Hematopoietic multipotent progenitor cell treated with erythropoietin and hydrocortisone succinate and interleukin-3 and kit ligand, for 4 days (in vitro differentiated cells): ENCODE results near the gene SLC10A7.

Experiments
- DNase-seq: peaks from one replicate; pipeline ENCODE4 v3.0.0-alpha.2; 2015

Gene SLC10A7, protein sequence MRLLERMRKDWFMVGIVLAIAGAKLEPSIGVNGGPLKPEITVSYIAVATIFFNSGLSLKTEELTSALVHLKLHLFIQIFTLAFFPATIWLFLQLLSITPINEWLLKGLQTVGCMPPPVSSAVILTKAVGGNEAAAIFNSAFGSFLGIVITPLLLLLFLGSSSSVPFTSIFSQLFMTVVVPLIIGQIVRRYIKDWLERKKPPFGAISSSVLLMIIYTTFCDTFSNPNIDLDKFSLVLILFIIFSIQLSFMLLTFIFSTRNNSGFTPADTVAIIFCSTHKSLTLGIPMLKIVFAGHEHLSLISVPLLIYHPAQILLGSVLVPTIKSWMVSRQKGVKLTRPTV

DNA sequence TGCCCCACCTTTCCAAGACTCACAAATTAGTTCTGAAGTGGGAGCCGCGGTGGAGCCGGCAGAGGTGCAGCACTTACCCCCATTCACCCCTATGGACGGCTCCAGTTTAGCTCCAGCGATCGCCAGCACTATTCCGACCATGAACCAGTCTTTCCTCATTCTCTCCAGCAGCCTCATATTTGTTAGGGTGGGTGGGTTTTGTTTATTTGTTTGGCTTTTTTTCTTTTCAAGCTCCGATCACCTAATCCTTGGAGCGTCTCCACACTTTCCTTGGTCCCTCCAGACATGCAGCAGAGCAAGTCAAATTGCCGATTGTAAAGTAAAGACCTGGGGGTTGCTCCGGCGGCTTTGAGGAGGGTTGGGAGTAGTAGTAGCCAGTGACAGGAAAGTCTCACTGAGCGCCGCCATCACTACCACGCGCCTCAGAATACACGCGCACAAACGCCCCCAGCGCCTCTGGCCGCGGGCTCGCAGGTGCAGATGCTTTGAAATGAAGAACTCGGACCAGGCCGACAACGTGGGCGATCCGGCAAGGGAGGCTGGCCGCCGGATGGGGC is at the start of gene SLC10A7:
SLC10A7 (minus strand) TSS at position 400 of the 557 bp plus-strand sequence; CDS start at position 177, 223 bp downstream.
- DNase-seq = peak; percentile 92

DNA sequence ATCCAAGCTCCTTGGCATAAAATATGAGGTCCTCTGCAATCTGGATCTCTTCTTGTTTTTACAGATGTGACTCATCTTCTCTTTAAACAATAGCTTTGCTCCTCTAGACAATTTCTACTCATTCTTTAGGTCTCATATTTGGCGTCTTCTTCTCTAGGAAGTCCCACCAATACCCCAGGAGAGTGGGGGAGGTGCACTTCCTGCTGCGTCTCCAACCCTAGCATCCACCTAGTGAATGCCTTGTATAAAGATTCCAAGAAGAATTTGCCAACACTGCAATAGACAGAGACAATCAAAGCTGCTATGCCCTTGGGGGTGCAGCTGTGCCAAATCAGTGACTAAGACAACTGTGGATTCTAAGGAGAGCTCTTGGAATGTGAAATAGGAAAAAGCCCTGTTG is 45.7 kb upstream of the SLC10A7 start:
- no peak for DNase-seq

DNA sequence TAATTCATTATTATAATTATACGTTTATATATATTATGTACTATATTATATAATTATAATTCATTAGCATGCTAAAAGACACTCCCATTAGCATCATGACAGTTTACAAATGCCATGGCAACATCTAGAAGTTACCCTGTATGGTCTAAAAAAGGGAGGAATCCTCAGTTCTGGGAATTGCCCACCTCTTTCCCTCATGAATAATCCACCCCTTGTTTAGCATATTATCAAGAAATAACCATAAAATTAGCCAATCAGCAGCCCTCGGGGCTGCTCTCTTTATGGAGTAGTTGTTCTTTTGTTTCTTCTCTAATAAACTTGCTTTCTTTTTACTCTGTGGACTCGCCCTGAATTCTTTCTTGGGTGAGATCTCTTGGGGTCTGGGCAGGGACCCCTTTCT is 42.8 kb upstream of the SLC10A7 start:
- DNase-seq = no peak

DNA sequence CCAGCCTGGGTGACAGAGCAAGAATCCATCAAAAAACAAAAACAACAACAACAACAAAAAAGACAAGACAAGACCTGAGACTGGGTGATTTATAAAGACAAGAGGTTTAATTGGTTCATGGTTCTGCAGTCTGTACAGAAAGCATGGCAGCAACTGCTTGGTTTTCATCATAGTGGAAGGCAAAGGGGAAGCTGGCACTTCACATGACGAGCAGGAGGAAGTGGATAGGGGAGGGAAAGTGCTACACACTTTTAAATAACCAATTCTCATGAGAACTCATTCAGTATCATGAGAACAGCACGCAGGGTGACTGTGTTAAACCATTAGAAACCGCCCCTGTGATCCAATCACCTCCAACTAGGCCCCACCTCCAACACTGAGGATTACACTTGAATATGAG is 28.4 kb upstream of the SLC10A7 start:
- DNase-seq = peak; percentile 16

DNA sequence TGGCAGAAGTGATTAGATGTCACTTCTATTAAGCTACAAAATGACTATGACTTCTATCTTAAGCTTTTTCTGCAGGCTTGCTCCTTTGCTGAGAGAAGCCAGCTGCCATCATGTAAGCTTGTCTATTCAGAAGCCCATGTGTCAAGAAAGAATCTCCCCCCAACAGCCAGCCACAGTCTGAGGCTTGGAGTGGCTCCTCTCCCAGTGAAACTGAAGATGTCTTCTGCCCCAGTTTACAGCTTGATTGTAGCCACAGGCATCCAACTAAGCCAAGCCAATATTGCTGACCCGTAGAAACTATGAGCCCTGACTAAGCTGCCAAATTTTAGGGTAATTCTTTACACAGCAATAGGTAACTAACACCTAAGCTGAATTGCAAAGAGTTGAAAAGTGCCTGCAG is 26.7 kb upstream of the SLC10A7 start:
- DNase-seq = no peak

DNA sequence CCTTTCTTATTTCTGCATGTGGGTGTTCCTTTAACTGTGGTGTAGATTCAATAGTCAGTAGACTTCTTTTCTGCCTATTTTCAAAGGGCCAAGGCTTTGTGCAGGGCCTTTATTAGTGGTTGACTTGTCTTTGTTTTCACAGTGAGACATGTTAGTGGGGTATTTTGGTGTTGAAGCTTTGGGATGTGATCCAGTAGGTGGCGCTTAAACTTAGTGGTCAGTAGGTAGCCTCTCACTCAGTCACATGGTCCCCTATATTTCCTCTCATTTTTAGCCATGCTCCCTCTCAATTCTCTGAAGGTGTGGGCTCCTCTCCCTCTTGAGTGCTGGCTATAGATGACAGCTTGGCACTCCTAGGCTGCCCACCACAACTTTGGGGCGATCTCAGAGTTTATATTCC is 23.4 kb upstream of the SLC10A7 start:
- peak; percentile 33 for DNase-seq

DNA sequence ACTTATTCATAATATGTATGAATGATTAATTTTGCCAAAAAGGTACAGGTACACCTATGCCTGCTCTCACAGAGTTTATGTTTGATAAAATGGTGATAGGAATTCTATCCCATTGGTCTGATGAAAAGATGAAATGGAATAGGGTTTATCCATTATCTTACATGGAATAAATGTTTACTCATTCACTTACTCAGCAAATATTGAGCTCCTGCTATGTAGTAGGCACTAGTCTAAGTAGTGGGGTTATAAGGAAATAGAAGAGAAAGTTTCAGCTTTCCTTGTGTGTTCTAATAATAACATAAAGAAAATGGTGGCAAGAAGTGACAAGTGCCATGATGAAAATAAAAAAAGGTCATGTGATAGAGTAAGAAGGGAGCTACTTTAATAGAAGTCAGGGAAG is 12.4 kb upstream of the SLC10A7 start:
- DNase-seq = no peak

DNA sequence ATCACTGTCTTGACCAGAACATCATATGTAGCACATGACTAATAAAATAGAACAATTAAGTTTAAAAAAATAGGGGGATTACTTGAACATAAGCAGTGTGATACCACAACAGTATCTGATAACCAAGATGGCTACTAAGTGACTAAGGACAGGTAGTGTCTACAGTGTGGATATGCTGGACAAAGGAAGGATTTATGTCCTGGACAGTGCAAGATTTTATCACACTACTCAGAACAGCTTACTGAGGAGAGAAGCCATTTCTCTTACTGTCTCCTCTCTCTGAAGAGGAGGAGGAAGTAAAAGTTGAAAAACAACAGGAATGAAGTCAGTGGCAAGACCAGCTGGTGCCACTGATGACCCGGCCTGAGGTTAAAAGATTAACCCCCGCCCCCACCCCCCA is 4.0 kb upstream of the SLC10A7 start:
- peak; percentile 28 for DNase-seq

DNA sequence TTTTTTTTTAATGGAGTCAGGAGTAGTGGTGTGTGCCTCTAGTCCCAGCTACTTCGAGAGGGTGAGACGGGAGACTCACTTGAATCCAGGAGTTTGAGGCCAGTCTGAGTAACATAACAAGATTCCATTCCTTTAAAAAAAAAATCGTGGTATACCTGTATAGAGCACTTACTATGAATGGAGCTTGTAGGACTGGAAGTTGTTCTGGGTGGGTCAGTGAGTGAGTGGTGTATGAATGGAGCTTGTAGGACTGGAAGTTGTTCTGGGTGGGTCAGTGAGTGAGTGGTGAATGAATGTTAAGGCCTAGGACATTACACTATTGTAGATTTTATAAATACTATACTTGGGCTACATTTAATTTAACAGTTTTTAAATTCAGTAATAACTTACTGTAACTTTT is 2.9 kb upstream of the SLC10A7 start:
- DNase-seq = no peak

DNA sequence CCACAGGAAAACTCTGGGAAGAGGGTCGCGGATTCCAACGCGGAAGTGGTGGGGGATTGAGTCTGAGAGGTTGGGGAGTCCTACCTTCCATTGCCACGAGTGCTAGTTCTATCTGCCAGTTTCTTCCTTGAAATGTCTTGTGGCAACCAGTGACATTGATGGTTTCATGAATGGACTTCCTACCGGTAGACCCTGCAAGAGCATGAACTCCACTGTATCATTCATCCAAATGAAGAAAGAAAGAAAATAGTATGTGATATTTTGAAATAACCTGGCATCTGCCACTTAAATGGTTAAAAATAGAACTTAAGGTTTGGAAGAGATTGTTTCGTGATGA is 1.1 kb upstream of the SLC10A7 start:
- DNase-seq = peak; percentile 67

DNA sequence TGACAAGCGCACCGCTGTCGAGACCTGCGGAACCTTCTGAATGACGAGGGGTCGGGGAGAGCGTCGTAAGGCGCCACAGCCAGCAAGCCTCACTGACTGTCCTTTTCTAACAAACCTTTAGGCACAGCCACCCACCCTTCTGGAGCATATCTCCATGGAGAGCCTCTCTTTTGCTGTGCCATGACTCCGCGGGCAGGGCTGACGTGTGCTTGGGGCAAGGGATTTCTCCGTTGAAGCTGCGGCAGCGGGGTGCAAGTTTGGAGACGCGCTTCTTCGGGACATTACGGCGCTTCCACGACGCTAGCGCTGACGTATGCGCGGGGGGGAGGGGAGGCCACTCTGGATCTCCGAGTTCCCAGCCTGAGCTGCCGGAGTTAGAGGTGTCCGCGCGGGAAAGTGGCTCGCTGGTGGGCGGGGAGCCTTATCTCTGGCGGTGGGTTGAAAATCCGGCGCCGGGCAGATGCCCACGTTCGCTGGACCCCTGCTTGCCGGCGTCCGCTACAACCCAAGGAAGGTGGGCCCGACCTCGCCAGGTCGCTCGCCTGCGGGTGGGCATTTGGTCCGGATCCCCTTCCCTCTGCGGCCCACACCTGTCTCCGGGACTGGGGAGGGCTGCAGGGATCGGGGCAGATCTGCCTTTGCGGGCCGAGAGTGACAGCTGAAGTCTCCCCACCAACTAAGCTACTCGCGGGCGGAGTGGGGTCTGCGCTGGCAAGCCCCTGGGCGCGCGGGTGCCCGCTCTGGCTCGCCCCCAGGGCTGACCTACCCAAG is 543 bp upstream of the SLC10A7 start:
- DNase-seq = peak; percentile 95

DNA sequence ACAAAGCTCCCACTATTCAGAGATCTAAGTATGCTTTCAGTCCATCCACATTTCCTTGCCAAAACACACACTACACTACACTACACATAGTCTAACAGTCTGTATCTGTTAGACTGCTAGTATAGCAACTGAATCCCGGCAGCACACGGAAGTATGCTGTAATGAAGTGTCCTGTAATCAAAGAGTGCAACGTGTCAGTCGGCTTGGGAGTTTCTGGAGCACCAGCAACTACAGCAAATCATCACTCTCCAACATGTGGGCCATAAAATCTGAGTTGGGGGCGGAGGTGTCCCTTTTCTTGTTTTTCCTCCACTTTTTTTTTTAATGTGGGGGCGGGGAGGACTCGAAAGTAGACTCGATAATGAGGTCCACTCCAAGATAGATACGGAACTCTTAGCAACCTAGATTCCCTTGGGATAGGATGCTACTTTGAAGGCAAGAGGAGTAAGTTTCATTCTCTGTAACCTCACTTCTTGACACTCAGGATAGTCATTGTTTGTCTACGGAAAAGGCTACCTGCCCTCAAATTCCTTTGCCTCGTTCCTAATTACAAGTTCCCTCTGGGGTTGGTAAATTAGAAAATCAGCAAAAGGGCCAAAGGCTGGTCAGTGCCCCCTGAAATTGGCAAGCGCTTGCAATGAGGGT is 722 bp downstream of the SLC10A7 start:
- peak; percentile 81 for DNase-seq

DNA sequence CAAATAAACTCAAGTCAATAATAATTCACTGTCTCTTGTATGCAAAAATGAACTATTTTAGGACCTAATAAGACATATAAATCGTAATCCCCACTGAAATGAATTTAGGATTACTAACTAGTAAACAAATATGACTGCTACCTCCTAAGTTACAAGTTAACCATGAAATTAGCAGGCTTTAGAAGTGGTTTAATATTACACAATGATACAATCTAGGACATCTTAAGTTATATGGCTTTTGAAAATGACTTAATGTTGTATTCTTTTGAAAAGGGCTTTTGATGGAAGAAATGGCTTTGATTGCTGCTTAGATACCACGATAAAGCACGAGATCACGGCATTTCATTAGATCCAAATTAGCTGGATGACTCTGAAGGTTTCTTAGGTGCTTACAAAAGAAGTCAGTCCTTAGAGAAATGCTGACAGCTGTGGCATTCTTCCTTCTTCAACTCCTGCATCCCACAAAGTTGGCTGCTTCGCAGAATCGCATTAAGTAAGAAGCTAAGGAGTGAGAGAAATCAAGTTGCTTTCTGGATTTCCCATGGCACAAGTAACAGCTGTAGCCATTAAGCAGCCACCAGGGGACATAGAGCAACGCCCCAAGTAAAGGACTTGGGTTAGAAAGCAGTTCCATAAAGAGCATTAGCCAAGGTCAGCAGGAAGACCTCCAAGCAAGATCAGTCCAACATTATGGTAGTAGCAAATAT is 6.9 kb downstream of the SLC10A7 start:
- no peak for DNase-seq

DNA sequence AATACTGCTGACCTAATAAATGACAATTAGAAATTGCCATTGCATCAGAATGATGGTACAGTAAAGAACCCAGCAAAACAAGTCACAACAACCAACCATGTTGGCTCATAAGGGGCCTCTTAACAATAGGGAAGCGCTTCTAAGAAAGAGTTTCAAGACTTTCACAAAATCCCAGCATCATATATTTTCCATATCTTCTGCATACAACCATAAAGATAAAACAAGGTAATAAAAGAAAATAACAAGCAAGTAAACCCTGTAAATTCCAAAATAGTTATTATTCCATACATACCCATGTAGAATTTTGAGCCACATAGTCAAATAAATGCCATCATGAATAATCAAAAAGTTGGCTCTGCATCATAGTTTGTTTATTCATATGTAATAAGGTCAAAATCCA is 8.2 kb downstream of the SLC10A7 start:
- DNase-seq = no peak

DNA sequence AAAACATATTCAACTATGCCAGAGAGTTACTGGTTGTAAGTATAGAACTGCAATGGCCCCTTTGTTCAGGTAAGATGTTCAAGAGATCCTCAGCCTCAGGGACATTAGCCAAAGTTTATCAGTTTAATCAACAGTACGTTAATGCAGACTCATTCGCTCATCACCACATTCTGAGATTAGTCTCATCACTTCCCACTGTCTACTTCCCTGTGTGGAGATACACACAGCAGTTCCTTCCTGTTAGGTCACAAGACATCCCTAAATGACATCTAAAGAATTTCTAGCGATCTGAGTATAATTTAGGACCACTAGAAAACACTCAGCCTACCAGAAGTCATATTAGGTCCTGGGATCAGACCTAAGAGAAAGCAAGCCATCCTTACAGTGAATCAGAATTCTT is 10.4 kb downstream of the SLC10A7 start:
- peak; percentile 78 for DNase-seq

DNA sequence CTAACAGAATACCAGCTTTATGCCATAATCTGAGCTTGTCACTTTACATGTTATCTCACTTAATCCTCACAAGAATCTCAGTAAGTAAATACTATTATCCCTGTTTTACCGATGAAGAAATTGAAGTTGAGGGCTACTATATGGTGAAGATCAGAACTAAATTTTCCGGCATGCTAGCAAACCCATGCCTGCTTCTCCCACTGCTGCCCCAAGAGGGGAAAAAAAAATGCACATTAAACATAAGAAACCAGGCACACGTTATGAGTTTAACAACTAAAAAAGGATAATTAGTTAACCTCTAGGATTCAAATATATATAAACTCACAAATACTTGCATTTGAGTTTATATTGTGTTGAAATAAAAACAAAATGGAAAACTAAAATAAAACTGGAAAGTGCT is 10.8 kb downstream of the SLC10A7 start:
- DNase-seq = peak; percentile 37

DNA sequence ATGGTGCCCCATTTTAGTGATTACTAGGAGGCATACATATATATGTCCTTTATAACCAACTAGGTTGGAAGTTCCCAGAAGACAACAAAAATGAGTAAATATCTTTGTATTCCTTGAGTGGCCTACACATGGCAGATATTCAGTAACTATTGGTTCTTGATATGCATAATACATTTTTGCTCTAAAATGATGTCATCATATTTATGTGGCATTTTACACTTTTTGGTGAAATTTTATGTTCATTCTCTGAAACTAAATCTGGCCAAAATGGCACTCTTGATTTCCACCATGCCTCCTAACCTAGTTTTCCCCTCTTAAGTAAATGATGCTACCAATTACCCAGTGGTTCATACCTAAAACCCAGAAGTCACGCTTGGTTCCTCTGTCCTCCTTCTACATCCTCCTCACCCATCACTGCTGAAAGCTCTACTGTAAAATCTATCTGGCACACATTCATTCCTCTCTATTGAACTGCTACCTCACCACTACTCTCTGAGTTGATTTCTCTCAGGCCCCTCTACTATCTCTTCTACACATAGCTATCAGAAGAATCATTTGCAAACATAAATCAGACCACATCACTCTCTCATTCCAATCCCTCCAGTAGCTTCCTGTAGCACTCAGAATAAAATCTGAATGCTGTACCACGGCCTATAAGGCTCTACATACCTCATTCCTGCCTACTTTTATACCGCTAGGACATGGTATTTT is 13.4 kb downstream of the SLC10A7 start:
- no peak for DNase-seq

DNA sequence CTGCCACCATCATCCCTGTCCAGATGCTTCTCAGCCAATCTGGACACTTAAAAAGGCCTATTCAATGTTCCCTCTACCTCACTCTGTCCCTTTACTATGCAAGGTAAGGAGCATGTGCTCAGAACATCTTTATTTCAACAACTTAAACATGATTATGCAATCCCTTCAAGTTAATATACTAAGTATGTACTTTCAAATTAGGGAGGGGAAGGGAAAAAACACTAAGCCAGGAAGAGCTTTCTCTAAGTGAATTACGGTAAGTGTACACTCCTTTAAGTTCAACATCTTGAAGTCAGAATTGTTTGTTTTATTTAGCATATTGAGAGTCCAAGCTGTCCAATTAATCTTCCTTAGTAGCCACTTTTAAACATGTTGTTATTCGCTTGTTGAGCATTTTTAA is 14.1 kb downstream of the SLC10A7 start:
- DNase-seq = no peak

DNA sequence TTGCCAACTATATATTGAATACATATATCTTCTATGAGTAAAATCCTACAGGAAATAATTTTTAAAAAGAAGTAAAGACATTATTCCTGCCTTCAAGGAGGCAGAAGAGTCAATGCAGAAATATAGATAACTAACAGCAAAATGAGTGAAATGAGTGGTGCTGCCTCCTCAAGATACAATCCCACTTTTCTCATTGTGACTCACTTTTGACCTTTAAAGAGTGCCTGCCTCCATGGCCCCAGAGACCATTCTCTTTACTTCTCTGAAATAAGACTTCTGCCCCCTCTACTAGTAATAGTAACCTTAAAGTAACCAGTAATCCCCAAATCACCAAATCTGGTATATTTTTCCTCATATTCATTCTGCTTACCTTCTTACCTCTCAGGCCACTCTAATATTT is 15.5 kb downstream of the SLC10A7 start:
- DNase-seq = no peak

DNA sequence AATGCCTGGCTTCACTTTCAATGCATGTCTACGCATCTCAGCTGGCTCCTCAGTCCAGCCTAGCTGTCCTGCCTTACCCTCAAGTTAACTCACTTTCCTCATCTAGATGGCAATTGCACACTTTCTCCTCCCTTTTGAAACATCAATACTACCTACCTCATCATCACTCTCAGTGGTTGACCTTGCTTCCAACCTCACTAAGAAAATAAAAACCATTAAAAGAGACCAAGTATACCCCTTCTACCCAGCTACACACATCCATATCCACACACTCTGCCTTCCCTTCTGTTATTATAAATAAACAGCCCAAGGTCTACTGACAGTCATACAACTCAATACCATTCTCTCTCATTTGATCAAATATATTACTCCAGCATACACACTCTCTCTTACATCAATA is 21.5 kb downstream of the SLC10A7 start:
- no peak for DNase-seq

DNA sequence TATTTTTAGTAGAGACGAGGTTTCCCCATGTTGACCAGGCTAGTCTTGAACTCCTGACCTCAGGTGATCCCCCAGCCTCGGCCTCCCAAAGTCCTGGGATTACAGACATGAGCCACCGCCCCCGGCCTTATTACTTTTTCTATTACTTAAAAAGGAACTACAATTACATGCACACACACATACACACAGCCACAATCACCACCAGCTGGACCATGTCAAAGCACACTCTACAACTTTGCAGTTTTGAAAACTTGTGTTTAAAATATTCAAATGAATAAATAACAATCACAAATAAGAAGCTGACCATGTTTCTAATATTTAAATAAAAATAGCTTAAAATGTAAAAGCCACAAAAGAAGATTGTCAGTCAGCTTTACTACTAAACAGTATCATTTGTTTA is 23.4 kb downstream of the SLC10A7 start:
- DNase-seq = no peak

DNA sequence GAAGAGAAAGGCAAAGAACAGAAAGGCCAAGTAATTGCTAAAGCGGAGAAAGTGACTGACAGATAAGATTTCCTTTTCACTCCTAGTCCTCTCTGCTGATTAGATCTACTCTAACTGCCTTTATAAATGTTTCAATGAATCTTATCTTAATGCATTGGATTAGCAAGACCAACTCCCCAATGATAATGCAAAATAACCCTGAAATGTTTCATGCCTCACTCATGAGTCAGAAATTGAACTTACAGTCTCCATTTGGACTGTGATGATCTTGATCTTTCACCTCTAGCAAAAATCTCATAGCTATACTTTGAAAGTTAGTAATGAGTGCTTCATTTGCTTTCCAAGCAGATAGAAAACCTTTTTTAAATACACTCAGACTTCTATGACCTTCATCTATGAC is 26.5 kb downstream of the SLC10A7 start:
- peak; percentile 60 for DNase-seq
